Measurements from ENCODE around the gene ABL1.
"Not testable (repeated sequence)": the region's sequence is repeated elsewhere in the genome, so short reads cannot be mapped to it uniquely, and the experiment has no call there.

ABL1 gene

DNA sequence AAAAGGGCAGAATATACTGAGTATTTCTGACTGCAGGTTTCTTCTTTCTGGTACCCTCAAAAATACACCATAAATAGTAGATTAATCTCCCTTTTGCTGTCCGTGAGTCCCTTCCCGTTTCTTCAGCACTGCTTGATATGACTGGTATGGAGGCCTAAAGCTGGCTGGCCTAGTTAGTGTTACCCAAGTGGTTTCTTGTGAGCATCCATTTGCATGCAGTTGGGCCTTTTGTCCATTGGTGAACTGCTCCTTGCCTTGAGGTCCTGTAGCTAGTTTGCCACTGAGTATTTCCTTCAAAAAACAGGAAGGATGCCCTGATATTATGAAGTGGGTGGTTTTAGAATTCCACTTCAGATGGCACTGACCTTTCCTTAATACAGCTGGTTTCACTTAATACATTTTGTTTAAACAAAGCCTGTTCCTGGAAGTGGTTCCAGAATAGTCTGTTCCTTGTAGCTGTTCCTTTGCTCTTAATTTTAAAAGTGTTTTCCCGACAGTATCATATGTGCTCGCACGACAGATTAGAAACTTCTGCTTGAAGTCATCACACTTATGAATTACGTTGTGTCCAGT lies 40.0 kb upstream of the ABL1 start:
- H3K27ac ChIP-seq: no peak overlapping the region
- TF ChIP-seq ZFX (IDR thresholded peaks at IDR 0.05): no peak
- TF ChIP-seq, protein P1, sequence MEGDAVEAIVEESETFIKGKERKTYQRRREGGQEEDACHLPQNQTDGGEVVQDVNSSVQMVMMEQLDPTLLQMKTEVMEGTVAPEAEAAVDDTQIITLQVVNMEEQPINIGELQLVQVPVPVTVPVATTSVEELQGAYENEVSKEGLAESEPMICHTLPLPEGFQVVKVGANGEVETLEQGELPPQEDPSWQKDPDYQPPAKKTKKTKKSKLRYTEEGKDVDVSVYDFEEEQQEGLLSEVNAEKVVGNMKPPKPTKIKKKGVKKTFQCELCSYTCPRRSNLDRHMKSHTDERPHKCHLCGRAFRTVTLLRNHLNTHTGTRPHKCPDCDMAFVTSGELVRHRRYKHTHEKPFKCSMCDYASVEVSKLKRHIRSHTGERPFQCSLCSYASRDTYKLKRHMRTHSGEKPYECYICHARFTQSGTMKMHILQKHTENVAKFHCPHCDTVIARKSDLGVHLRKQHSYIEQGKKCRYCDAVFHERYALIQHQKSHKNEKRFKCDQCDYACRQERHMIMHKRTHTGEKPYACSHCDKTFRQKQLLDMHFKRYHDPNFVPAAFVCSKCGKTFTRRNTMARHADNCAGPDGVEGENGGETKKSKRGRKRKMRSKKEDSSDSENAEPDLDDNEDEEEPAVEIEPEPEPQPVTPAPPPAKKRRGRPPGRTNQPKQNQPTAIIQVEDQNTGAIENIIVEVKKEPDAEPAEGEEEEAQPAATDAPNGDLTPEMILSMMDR (conservative IDR thresholded peaks at IDR 0.05): no peak

GRCh38 chr9:130803116-130803515 lies 31.9 kb upstream of the ABL1 start:
- H3K27ac ChIP-seq: not testable (repeated sequence)

DNA sequence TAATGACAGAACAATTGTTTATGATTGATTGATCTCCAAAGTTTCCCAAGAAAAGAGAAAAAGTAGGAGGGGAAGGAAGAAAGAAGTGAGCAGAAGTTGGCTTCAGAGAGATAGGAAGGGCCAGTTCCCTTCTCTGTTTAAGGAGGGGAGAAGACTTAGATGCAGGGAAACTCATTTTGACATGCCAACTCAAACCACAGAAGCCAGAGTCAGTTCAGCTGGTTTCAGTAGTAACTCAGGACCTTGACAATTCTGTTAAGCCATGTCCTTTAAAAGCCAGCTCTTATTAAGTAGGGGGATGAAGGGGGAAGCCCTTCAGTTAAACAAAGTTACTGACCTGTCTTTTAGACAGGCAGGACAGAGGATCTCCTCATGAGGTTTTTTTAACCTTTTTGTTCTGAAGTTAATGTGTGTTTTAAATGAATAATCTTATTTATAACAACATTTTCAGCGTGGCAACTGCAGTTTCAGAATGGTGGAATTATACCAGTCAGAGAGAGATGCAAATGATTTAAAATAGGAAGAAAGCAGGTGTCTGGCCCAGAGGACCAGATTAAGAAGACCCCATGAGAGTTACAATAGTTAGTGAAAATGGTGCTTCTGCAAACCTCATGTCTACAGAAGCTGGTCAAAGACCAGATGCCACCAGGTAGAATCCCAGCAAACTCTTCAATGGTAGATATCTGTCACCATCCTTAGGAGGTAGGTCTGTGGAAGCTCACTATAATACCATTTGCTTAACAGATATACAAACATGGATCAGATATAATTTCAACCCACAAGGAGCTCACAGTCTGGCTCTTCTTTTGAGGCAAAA lies 29.3 kb upstream of the ABL1 start:
- no peak overlapping the region for H3K27ac ChIP-seq
- TF ChIP-seq, protein P1 (conservative IDR thresholded peaks at IDR 0.05): no peak
- no peak for TF ChIP-seq ZFX (IDR thresholded peaks at IDR 0.05)

- H3K27ac ChIP-seq: no peak overlapping the region
Measured at GRCh38 chr9:130806327-130806716, 28.7 kb upstream of the ABL1 start.

GRCh38 chr9:130810609-130811136 lies 24.4 kb upstream of the ABL1 start:
- H3K27ac ChIP-seq: no peak overlapping the region
- TF ChIP-seq, protein P1 (conservative IDR thresholded peaks at IDR 0.05): no peak
- no peak for TF ChIP-seq ZFX (IDR thresholded peaks at IDR 0.05)

More at GRCh38 chr9:130806327-130806716, 28.7 kb upstream of the ABL1 start:
- TF ChIP-seq ZFX (IDR thresholded peaks at IDR 0.05): no peak
- TF ChIP-seq, protein P1 (conservative IDR thresholded peaks at IDR 0.05): no peak

DNA sequence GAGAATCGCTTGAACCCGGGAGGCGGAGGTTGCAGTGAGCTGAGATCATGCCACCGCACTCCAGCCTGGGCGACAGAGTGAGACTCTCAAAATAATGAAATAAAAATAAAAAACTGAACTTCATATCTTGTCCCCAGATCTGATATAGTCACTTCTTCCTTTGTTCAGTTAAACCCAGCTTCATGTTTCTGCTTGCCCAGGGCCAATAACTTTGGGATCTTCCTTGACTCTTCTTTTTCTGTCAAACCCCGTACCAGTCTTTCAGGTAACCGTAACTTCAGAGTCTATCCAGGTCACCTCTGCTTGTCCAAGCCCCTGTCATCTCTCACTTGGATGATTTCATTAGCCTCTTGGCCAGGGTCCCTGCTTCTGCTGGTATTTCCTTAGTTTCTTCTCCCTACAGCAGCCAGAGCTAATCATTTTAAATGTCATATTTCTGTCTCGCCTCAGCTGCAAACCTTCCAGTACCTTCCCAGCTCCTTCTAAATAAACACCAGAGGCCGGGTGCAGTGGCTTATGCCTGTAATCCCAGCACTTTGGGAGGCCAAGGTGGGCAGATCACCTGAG lies 19.7 kb upstream of the ABL1 start:
- no peak overlapping the region for H3K27ac ChIP-seq
- TF ChIP-seq ZFX (IDR thresholded peaks at IDR 0.05): no peak
- TF ChIP-seq, protein P1 (conservative IDR thresholded peaks at IDR 0.05): no peak

DNA sequence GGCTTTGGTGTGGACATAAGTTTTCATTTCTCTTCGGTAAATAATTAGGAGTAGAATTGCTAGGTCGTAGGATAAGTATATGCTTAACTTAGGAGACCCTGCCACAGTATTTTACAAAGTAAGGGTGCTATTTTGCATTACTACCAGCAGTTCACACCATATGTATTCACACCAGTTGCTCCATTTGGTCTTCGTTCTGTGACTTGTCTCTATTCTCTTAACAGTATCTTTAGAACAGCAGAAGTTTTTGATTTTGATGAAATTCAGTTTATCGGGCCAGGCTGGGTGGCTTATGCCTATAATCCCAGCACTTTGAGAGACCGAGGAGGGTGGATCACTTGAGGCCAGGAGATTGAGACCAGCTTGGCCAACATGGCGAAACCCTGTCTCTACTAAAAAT lies 17.1 kb upstream of the ABL1 start:
- TF ChIP-seq, protein P1 (conservative IDR thresholded peaks at IDR 0.05): no peak
- no peak for TF ChIP-seq ZFX (IDR thresholded peaks at IDR 0.05)
- no peak overlapping the region for H3K27ac ChIP-seq

Measured in C4-2B (cell line).